ENCODE data around the gene AGBL4.

- TF ChIP-seq RORA (CRISPR knock-in tag; IDR thresholded peaks at IDR 0.05) (no peak), FOXP4 (CRISPR knock-in tag; IDR thresholded peaks at IDR 0.05) (no peak), FOXP1 (IDR thresholded peaks at IDR 0.05) (no peak), FOXP1 (CRISPR knock-in tag; IDR thresholded peaks at IDR 0.05) (no peak), HDAC1 (CRISPR knock-in tag; IDR thresholded peaks at IDR 0.05) (no peak), ELF4 (CRISPR knock-in tag; IDR thresholded peaks at IDR 0.05; ENCODE audit: borderline replicate concordance) (no peak), ZNF562 (CRISPR knock-in tag; IDR thresholded peaks at IDR 0.05; ENCODE audit: borderline replicate concordance) (no peak), GABPA (IDR thresholded peaks at IDR 0.05; ENCODE audit: low read depth, low read length) (no peak), GABPA (CRISPR knock-in tag; IDR thresholded peaks at IDR 0.05; ENCODE audit: low read depth) (no peak), ZBTB7A (CRISPR knock-in tag; IDR thresholded peaks at IDR 0.05) (no peak), ZNF572 (CRISPR knock-in tag; IDR thresholded peaks at IDR 0.05) (no peak), ZNF280D (CRISPR knock-in tag; IDR thresholded peaks at IDR 0.05) (no peak)
Measured at GRCh38 chr1:49346767-49347349, 676.9 kb downstream of the AGBL4 start.
